HepG2 (cell line): Measurements from ENCODE around the gene ARCN1. TPM values are rescaled to one million over a fixed set of nuclear protein-coding genes. Genes with fewer than 3 reads are reported as not detected.

Experiments used
- ATAD3A ChIP-seq: sonication (generic); formaldehyde crosslinking; IDR thresholded peaks from 2 replicates; pipeline ENCODE4 v1.4.0; 2020; ENCODE audit warnings: missing genetic modification reagents
- GTF3A ChIP-seq: sonication (generic); formaldehyde crosslinking; conservative IDR thresholded peaks from 2 replicates; pipeline ENCODE4 v1.4.0; 2020; ENCODE audit warnings: mild to moderate bottlenecking, missing genetic modification reagents
- HCFC1 ChIP-seq: fragments of 150-350 bp; IDR thresholded peaks from 2 replicates; pipeline ENCODE4 v1.6.1; 2014; ENCODE audit warnings: low read depth, low read length
- HDAC1 ChIP-seq: sonication (generic); formaldehyde crosslinking; IDR thresholded peaks from 2 replicates; pipeline ENCODE4 v1.5.1; 2020; ENCODE audit warnings: mild to moderate bottlenecking, missing genetic modification reagents
- HNF1B ChIP-seq: sonication (generic); formaldehyde crosslinking; IDR thresholded peaks from 2 replicates; pipeline ENCODE4 v1.5.1; 2020; ENCODE audit warnings: mild to moderate bottlenecking, moderate library complexity, missing genetic modification reagents
- KAT2B ChIP-seq: fragments of 150-350 bp; IDR thresholded peaks from 2 replicates; pipeline ENCODE4 v1.6.1; 2014; ENCODE audit warnings: low read depth, low read length, borderline replicate concordance
- MAX ChIP-seq: IDR thresholded peaks from 2 replicates; pipeline ENCODE4 v1.6.1; 2012; ENCODE audit warnings: inconsistent platforms
- MED1 ChIP-seq: sonication (generic); formaldehyde crosslinking; IDR thresholded peaks from 2 replicates; pipeline ENCODE4 v1.4.0; 2020; ENCODE audit warnings: missing genetic modification reagents
- NR2F1 ChIP-seq, 2 experiments: fragments of 450-650 bp in 1 of 2; formaldehyde crosslinking in 1 of 2; IDR thresholded peaks; 2 replicates each; pipeline versions ENCODE4 v1.5.0 to v1.6.1; 2016 to 2020; ENCODE audit warnings: mild to moderate bottlenecking in 1 of 2, missing compliant biosample characterization in 1 of 2, missing genetic modification reagents in 1 of 2, moderate library complexity in 1 of 2
- NR2F2 ChIP-seq: IDR thresholded peaks from 2 replicates; pipeline ENCODE4 v1.6.1; 2012; ENCODE audit warnings: low read depth, inconsistent platforms, borderline replicate concordance
- ONECUT2 ChIP-seq: sonication (generic); formaldehyde crosslinking; IDR thresholded peaks from 2 replicates; pipeline ENCODE4 v1.4.0; 2020; ENCODE audit warnings: missing genetic modification reagents
- SATB2 ChIP-seq: sonication (generic); formaldehyde crosslinking; IDR thresholded peaks from 2 replicates; pipeline ENCODE4 v1.5.0; 2020; ENCODE audit warnings: missing genetic modification reagents
- SRSF4 ChIP-seq: fragments of 200-400 bp; formaldehyde crosslinking; IDR thresholded peaks from one replicate; pipeline ENCODE4 v1.6.1; 2018; ENCODE audit warnings: mild to moderate bottlenecking, low read depth, low read length, moderate library complexity; ENCODE audit not compliant: poor library complexity, severe bottlenecking
- TBX2 ChIP-seq: sonication (generic); formaldehyde crosslinking; IDR thresholded peaks from 2 replicates; pipeline ENCODE4 v1.5.0; 2020; ENCODE audit warnings: missing genetic modification reagents, mild to moderate bottlenecking, borderline replicate concordance
- TCF12 ChIP-seq, 2 experiments: fragments of 450-650 bp in 1 of 2; sonication (generic) in 1 of 2; formaldehyde crosslinking in 1 of 2; IDR thresholded peaks; 2 replicates each; pipeline versions ENCODE4 v1.6.1 to v1.8.0; 2017 to 2022; ENCODE audit warnings: antibody characterized with exemption in 1 of 2, mild to moderate bottlenecking in 1 of 2, missing genetic modification reagents in 1 of 2, moderate library complexity in 1 of 2
- TEAD3 ChIP-seq: optimal IDR thresholded peaks from 2 replicates; pipeline ENCODE3; 2016; ENCODE audit warnings: borderline replicate concordance
- YEATS4 ChIP-seq: sonication (generic); formaldehyde crosslinking; IDR thresholded peaks from 2 replicates; pipeline ENCODE4 v1.4.0; 2020; ENCODE audit warnings: missing genetic modification reagents, borderline replicate concordance
- ZNF101 ChIP-seq: sonication (generic); formaldehyde crosslinking; IDR thresholded peaks from 2 replicates; pipeline ENCODE4 v1.4.0; 2020; ENCODE audit warnings: mild to moderate bottlenecking, low read depth, missing genetic modification reagents, borderline replicate concordance
- ZNF276 ChIP-seq: sonication (generic); formaldehyde crosslinking; IDR thresholded peaks from 2 replicates; pipeline ENCODE4 v1.4.0; 2020; ENCODE audit warnings: mild to moderate bottlenecking, low read depth, missing genetic modification reagents
- ZNF329 ChIP-seq: sonication (generic); formaldehyde crosslinking; IDR thresholded peaks from 2 replicates; pipeline ENCODE4 v1.9.0; 2021; ENCODE audit warnings: low read depth, mild to moderate bottlenecking, missing genetic modification reagents
- ZNF546 ChIP-seq: sonication (generic); formaldehyde crosslinking; conservative IDR thresholded peaks from 2 replicates; pipeline ENCODE4 v1.8.1; 2023; ENCODE audit warnings: mild to moderate bottlenecking, missing genetic modification reagents
- ZNF558 ChIP-seq: sonication (generic); formaldehyde crosslinking; IDR thresholded peaks from 2 replicates; pipeline ENCODE4 v1.9.0; 2022; ENCODE audit warnings: mild to moderate bottlenecking, missing genetic modification reagents, borderline replicate concordance
- ZNF563 ChIP-seq: sonication (generic); formaldehyde crosslinking; IDR thresholded peaks from 2 replicates; pipeline ENCODE4 v1.8.0; 2022; ENCODE audit warnings: mild to moderate bottlenecking, moderate library complexity, missing genetic modification reagents
- ZNF709 ChIP-seq: sonication (generic); formaldehyde crosslinking; IDR thresholded peaks from 2 replicates; pipeline ENCODE4 v1.5.0; 2020; ENCODE audit warnings: mild to moderate bottlenecking, missing genetic modification reagents
- ZNF772 ChIP-seq: sonication (generic); formaldehyde crosslinking; IDR thresholded peaks from 2 replicates; pipeline ENCODE4 v1.5.0; 2020; ENCODE audit warnings: mild to moderate bottlenecking, missing genetic modification reagents
- polyA plus RNA-seq, 8 experiments: library from polyadenylated mRNA; depleted of rRNA in 3 of 8; stranded (reverse) in 7 of 8; unstranded in 1 of 8; fragments of >200 nt; fragmentation: Illumina TruSeq in 4 of 8; extraction: Trizol in 4 of 8; gene quantifications; 2 replicates each; pipeline versions ENCODE4 v1.2.1 to v1.2.3, GENCODE V29; 2011 to 2016; ENCODE audit warnings: low read depth in 4 of 8, missing spikeins in 1 of 8, mixed read lengths in 1 of 8; ENCODE audit not compliant: insufficient read depth in 1 of 8
- total RNA-seq, 5 experiments: library from RNA; depleted of rRNA; stranded (reverse); fragments of >200 nt; fragmentation: Illumina TruSeq; extraction: Trizol; gene quantifications; 2 replicates each; pipeline ENCODE4 v1.2.3, GENCODE V29; 2016; ENCODE audit warnings: low read depth in 1 of 5

ARCN1 gene
- total and polyA plus RNA-seq, 2 of the 13 experiments (the other 11 are each of a cell fraction or from before 2014, with no cell fraction given), result 148 to 200 TPM

- TF ChIP-seq ZNF546 (CRISPR knock-in tag) (no peak), SRSF4 (no peak), HCFC1 (no peak), MAX (peak; percentile 45; the same call in 1 of the 2 replicates), NR2F2 (no peak), ZNF329 (CRISPR knock-in tag) (no peak), YEATS4 (CRISPR knock-in tag) (no peak), ZNF101 (CRISPR knock-in tag) (no peak), TEAD3 (CRISPR knock-in tag) (no peak), HDAC1 (peak; percentile 44; the same call in 1 of the 2 replicates), GTF3A (CRISPR knock-in tag) (no peak), ATAD3A (CRISPR knock-in tag) (no peak), ZNF709 (0 out of 2 replicates have a peak, but pooled peaks have one; percentile 51), ZNF558 (CRISPR knock-in tag) (no peak), SATB2 (CRISPR knock-in tag) (no peak), KAT2B (no peak), ZNF276 (CRISPR knock-in tag) (no peak), ONECUT2 (CRISPR knock-in tag) (no peak), ZNF772 (CRISPR knock-in tag) (0 out of 2 replicates have a peak, but pooled peaks have one; percentile 37), TCF12 (IDR thresholded peaks at IDR 0.05) (no peak), TCF12 (CRISPR knock-in tag; IDR thresholded peaks at IDR 0.05) (no peak), HNF1B (0 out of 2 replicates have a peak, but pooled peaks have one; percentile 48), NR2F1 (CRISPR knock-in tag; IDR thresholded peaks at IDR 0.05) (no peak), ZNF563 (peak; percentile 16; the same call in 1 of the 2 replicates), TBX2 (no peak), MED1 (peak; percentile 23; the same call in 1 of the 2 replicates)
Measured at GRCh38 chr11:118607401-118608359, 35.5 kb downstream of the ARCN1 start, which contains the start of gene PHLDB1 (continued).
